OCI-LY7 (cell line): ENCODE data around the gene KCNQ1. TPM values are rescaled to one million over a fixed set of nuclear protein-coding genes. Genes with fewer than 3 reads are reported as not detected.

ENCODE experiments used
- BruUV-seq: library from RNA; stranded (reverse); fragments of 400-500 nt; replicated peaks from 2 replicates; lab custom pipeline; 2021; lab: Mats Ljungman, UMichigan
- CTCF ChIA-PET: fragments of 300-600 bp; sonication (Branson Sonifier 250); formaldehyde crosslinking; loops from one replicate; lab custom pipeline; 2022; ENCODE audit warnings: antibody characterized with exemption; ENCODE audit not compliant: unreplicated experiment; lab: Charles Lee
- POLR2A ChIA-PET: fragments of 300-600 bp; sonication (Branson Sonifier 250); formaldehyde crosslinking; loops from one replicate; lab custom pipeline; 2022; ENCODE audit warnings: antibody characterized with exemption; lab: Charles Lee
- DNase-seq: peaks from one replicate; pipeline ENCODE4 v3.0.0-alpha.2; 2015; ENCODE audit warnings: low spot score
- H2AFZ ChIP-seq: fragments of 200-600 bp; sonication (generic), shearing (Covaris generic); 2 replicates; pipeline ENCODE4 v1.6.1; 2014; ENCODE audit warnings: mild to moderate bottlenecking, antibody characterized with exemption, low read length, moderate library complexity
- H3K27ac ChIP-seq: fragments of 200-600 bp; sonication (generic); 2 replicates; pipeline ENCODE4 v1.5.1; 2014; ENCODE audit warnings: mixed run types, low read depth, mild to moderate bottlenecking, moderate library complexity, low read length, inconsistent platforms; ENCODE audit not compliant: poor library complexity, severe bottlenecking
- H3K36me3 ChIP-seq: fragments of 200-600 bp; sonication (generic); 2 replicates; pipeline ENCODE4 v1.6.1; 2014; ENCODE audit warnings: mild to moderate bottlenecking, antibody characterized with exemption, low read length, moderate library complexity, mixed read lengths; ENCODE audit not compliant: insufficient read depth
- H3K4me1 ChIP-seq: fragments of 200-600 bp; sonication (generic); 2 replicates; pipeline ENCODE4 v1.5.1; 2014; ENCODE audit warnings: mild to moderate bottlenecking, low read length; ENCODE audit not compliant: insufficient read depth, poor library complexity, severe bottlenecking
- H3K4me2 ChIP-seq: fragments of 200-600 bp; sonication (generic); 2 replicates; pipeline ENCODE4 v1.6.1; 2014; ENCODE audit warnings: mild to moderate bottlenecking, low read length
- H3K4me3 ChIP-seq: fragments of 200-600 bp; sonication (generic); 2 replicates; pipeline ENCODE4 v1.5.1; 2014; ENCODE audit warnings: mild to moderate bottlenecking, low read depth, low read length; ENCODE audit not compliant: poor library complexity, severe bottlenecking
- H3K79me2 ChIP-seq: fragments of 200-600 bp; sonication (generic); 2 replicates; pipeline ENCODE4 v1.6.1; 2016; ENCODE audit warnings: low read depth, mild to moderate bottlenecking, low read length, moderate library complexity, mixed read lengths; ENCODE audit not compliant: insufficient read depth
- H3K9me2 ChIP-seq: fragments of 200-600 bp; sonication (generic); 2 replicates; pipeline ENCODE4 v1.6.1; 2016; ENCODE audit warnings: mild to moderate bottlenecking, low read length, mixed read lengths; ENCODE audit not compliant: insufficient read depth
- H3K9me3 ChIP-seq: fragments of 200-600 bp; sonication (generic); 2 replicates; pipeline ENCODE4 v1.6.1; 2014; ENCODE audit warnings: mild to moderate bottlenecking, mixed run types, low read length, mixed read lengths
- H4K20me1 ChIP-seq: fragments of 200-600 bp; sonication (generic); 2 replicates; pipeline ENCODE4 v1.6.1; 2014; ENCODE audit warnings: mild to moderate bottlenecking, antibody characterized with exemption, low read length, moderate library complexity, mixed read lengths; ENCODE audit not compliant: insufficient read depth
- EZH2phosphoT487 ChIP-seq: fragments of 200-600 bp; sonication (generic); IDR thresholded peaks from 2 replicates; pipeline ENCODE4 v1.6.1; 2018; ENCODE audit warnings: low read depth, borderline replicate concordance, mild to moderate bottlenecking, mixed run types, antibody characterized with exemption, low read length, moderate library complexity, mixed read lengths
- intact Hi-C: fragments of 100-400 bp; cut with micrococcal nuclease; formaldehyde crosslinking; loops from one replicate; pipeline ENCODE4 v1.10.0; 2022; ENCODE audit not compliant: unreplicated experiment
- total RNA-seq, 2 experiments: library from RNA; depleted of rRNA in 1 of 2; stranded (reverse); fragments of >200 nt in 1 of 2; shearing (Covaris generic) in 1 of 2; gene quantifications; 2 replicates each; pipeline ENCODE4 v1.2.3, GENCODE V29; 2014 to 2022
- TF ChIP-seq, protein P1 (sequence below): fragments of 200-600 bp; sonication (generic); conservative IDR thresholded peaks from 2 replicates; pipeline ENCODE4 v1.5.1; 2014; ENCODE audit warnings: mild to moderate bottlenecking, antibody characterized with exemption, low read length, moderate library complexity, mixed read lengths

The KCNQ1 gene
- total RNA-seq, 2 experiments from 2014 or later: 0.22 to 1.3 TPM

- H3K9me3 ChIP-seq: peaks cover 23% of the 10 kb centered on the region
Observed at GRCh38 chr11:2641623-2642022, 196.8 kb downstream of the KCNQ1 start.

DNA sequence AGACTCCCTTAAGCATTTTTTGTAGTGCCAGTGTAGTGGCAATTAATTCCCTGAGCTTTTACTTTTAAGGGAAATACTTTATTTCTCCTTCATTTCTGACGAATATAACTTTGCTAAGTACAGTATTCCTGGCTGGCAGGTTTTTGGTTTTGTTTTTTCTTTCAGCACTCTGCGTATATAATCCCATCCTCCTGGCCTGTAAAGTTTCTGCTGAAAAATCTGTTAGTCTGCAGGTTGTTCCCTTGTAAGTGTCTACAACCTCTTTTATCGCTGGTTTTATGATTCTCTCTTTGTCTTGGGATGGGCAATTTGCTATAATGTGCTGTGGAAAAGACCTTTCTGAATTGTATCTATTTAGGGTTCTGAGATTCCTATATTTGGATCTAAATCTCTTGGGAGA is 198.9 kb downstream of the KCNQ1 start:
- Histone ChIP-seq H3K36me3 (no peaks in the 10 kb centered on the region), H3K79me2 (no peaks in the 10 kb centered on the region), H2AFZ (no peak overlapping the region), H3K9me2 (no peaks in the 10 kb centered on the region), H3K4me2 (no peak overlapping the region), H3K4me1 (no peaks in the 10 kb centered on the region), H4K20me1 (no peaks in the 10 kb centered on the region), H3K27ac (no peak overlapping the region), H3K4me3 (no peak overlapping the region), H3K9me3 (peaks cover 26% of the 10 kb centered on the region)
- intact Hi-C loops: no loop called here
- ChIA-PET POLR2A (no interaction called here), CTCF (no interaction called here)
- no peak for TF ChIP-seq EZH2phosphoT487
- TF ChIP-seq, protein P1, sequence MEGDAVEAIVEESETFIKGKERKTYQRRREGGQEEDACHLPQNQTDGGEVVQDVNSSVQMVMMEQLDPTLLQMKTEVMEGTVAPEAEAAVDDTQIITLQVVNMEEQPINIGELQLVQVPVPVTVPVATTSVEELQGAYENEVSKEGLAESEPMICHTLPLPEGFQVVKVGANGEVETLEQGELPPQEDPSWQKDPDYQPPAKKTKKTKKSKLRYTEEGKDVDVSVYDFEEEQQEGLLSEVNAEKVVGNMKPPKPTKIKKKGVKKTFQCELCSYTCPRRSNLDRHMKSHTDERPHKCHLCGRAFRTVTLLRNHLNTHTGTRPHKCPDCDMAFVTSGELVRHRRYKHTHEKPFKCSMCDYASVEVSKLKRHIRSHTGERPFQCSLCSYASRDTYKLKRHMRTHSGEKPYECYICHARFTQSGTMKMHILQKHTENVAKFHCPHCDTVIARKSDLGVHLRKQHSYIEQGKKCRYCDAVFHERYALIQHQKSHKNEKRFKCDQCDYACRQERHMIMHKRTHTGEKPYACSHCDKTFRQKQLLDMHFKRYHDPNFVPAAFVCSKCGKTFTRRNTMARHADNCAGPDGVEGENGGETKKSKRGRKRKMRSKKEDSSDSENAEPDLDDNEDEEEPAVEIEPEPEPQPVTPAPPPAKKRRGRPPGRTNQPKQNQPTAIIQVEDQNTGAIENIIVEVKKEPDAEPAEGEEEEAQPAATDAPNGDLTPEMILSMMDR: no peak
- no peak for DNase-seq
- no TSS peak for BruUV-seq

More at GRCh38 chr11:2641623-2642022, 196.8 kb downstream of the KCNQ1 start:
- BruUV-seq: no TSS peak
- no peak for TF ChIP-seq EZH2phosphoT487
- TF ChIP-seq, protein P1: no peak
- ChIA-PET CTCF (no interaction called here), POLR2A (interaction anchor here (0.5 to 0.7 kb wide), 2 partner anchors 16 to 1055 kb away, joined by 3 read pairs; no protein-coding TSS in a partner anchor)
- Histone ChIP-seq H3K4me2 (no peak overlapping the region), H4K20me1 (no peaks in the 10 kb centered on the region), H2AFZ (no peak overlapping the region), H3K9me2 (no peaks in the 10 kb centered on the region), H3K4me1 (no peaks in the 10 kb centered on the region), H3K27ac (no peak overlapping the region), H3K4me3 (no peak overlapping the region), H3K79me2 (no peaks in the 10 kb centered on the region), H3K36me3 (no peaks in the 10 kb centered on the region)
- no peak for DNase-seq
- intact Hi-C loops: no loop called here

GRCh38 chr11:2644844-2645778 is 200.3 kb downstream of the KCNQ1 start:
- H3K4me2 ChIP-seq: no peak overlapping the region
- no peak for DNase-seq
- H4K20me1 ChIP-seq: no peaks in the 10 kb centered on the region
- H3K4me1 ChIP-seq: no peaks in the 10 kb centered on the region
- H3K9me3 ChIP-seq: peaks cover 39% of the 10 kb centered on the region
- H3K27ac ChIP-seq: no peak overlapping the region
- ChIA-PET POLR2A (no interaction called here), CTCF (no interaction called here)
- no peaks in the 10 kb centered on the region for H3K36me3 ChIP-seq
- H3K4me3 ChIP-seq: no peak overlapping the region
- no peak overlapping the region for H2AFZ ChIP-seq
- TF ChIP-seq EZH2phosphoT487: no peak
- TF ChIP-seq, protein P1: no peak
- intact Hi-C loops: no loop called here
- no peaks in the 10 kb centered on the region for H3K9me2 ChIP-seq
- no TSS peak for BruUV-seq
- H3K79me2 ChIP-seq: no peaks in the 10 kb centered on the region
